ENCODE measurements around the gene EDC4. TPM values are rescaled to one million over a fixed set of nuclear protein-coding genes. Genes with fewer than 3 reads are reported as not detected.

The EDC4 gene
- total RNA-seq, 4 donors from 2014 or later, result 31.4 to 68.2 (median 41.2) TPM

DNA sequence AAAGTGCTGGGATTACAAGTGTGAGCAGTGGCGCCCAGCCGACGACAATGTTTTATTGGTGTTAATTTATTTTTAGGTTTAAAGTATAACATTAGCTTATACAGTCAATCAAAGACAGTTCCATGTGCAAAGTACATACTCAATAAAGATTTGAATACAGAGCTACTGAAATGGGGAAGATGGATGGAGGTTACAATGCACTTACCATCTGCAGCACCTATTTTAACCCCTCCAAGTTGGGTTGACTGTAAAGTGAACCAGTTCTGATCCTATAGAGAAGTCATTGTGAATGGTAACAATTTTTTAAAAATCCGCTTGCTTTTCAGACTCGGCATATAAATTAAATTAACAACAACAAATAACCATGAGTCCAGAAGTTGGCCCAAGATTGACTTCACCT lies 19.5 kb downstream of the EDC4 start:
- intact Hi-C loops (cut with DNase I), result no loop called here
- no peak overlapping the region for H3K27ac ChIP-seq
- no peaks in the 10 kb centered on the region for H3K27me3 ChIP-seq
- H3K4me1 ChIP-seq, result peaks cover 17 to 31% of the 10 kb centered on the region in 2 donors
- no peaks in the 10 kb centered on the region for H3K9me3 ChIP-seq
- peak overlapping the region in 1 of 3 donors; percentile 73 for H3K4me3 ChIP-seq (replicated peaks in 1 of 3)
- WGBS, 2 donors, result 62 to 75% methylated on average over 5 of the region's 5 CpGs
- DNase-seq, result no peak
- no peaks in the 10 kb centered on the region for H3K36me3 ChIP-seq
- TF ChIP-seq CTCF (IDR thresholded peaks at IDR 0.05) (no peak), POLR2A (IDR thresholded peaks at IDR 0.05) (no peak)

DNA sequence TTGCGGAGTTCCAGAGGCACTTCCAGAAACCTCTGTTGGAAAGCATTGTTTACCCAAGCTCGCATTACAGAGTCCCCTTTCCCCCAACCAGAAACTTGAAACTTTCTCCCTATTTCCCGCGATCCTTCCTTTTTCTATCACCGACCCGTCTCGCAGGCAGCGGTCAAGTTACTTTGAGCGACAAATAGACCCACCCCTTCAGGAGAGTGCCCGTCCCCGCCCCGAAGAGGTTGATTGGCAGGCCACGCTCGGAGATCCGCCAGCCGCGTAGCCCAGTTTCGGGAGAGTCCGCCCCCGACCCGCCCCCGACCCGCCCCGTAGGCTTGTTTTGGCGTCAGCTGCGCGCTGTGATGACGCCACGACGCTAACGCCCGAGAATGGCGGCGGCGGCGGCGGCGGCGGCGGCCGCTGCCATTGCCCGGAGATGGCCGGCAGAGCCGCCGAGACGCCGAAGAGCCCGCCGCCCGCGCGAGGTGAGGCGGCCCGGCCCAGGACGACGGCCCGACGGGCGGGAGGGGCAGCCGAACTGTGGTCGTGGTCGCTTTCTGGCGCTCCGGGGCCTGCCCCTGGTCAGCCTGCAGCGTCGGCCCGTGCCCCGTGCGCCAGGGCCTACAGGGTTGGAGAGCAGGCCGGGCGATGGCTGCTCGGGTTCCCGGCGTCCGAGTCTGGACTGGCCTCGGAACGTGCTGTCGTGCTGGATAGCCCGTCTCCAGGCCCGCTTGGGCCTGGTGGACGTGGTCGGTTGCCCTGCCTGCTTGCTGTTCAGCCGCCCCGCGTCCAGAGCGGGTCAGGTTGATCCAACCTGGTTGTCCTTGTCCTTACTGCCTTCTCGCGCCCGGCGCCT lies 20.3 kb downstream of the EDC4 start, which contains the start of gene PSKH1:
TSS of gene PSKH1 (plus strand) at position 356 of the 844 bp plus-strand sequence. CDS start 15,496 bp downstream, outside the sequence.
- 0 to 1% methylated on average over 21 to 24 of the region's 90 CpGs for WGBS, 2 donors
- TF ChIP-seq CTCF (IDR thresholded peaks at IDR 0.05) (no peak), POLR2A (IDR thresholded peaks at IDR 0.05) (peak; percentile 53 to 88)

GRCh38 chr16:67893743-67894399 lies 21.0 kb downstream of the EDC4 start:
- no peaks in the 10 kb centered on the region for H3K36me3 ChIP-seq
- peak overlapping the region; percentile 73 to 96 (median 96) for H3K4me3 ChIP-seq (replicated peaks in 1 of 3)
- H3K4me1 ChIP-seq, result peaks cover 17 to 36% of the 10 kb centered on the region in 2 donors
- H3K27me3 ChIP-seq, result no peaks in the 10 kb centered on the region
- whole genome bisulfite sequencing, 2 donors, result 17 to 22% methylated on average over 12 to 13 of the region's 14 CpGs
- DNase-seq, result no peak
- H3K9me3 ChIP-seq, result no peaks in the 10 kb centered on the region
- TF ChIP-seq POLR2A (IDR thresholded peaks at IDR 0.05) (no peak), CTCF (IDR thresholded peaks at IDR 0.05) (no peak)
- H3K27ac ChIP-seq, result peak overlapping the region; percentile 86 to 91 (median 88)
- intact Hi-C loops (cut with DNase I), result no loop called here

More for the DNA sequence above, 20.3 kb downstream of the EDC4 start, which contains the start of gene PSKH1:
- intact Hi-C loops (cut with DNase I), result no loop called here
- Histone ChIP-seq H3K9me3 (no peaks in the 10 kb centered on the region), H3K27ac (peak within 1 kb of the TSS; percentile 86 to 91 (median 88)), H3K4me3 (replicated peaks in 1 of 3) (peak within 1 kb of the TSS; percentile 73 to 96 (median 96)), H3K27me3 (no peaks in the 10 kb centered on the region), H3K36me3 (no peaks in the 10 kb centered on the region), H3K4me1 (peaks cover 17 to 36% of the 10 kb centered on the region in 2 donors)
- peak; percentile 95 to 97 for DNase-seq

GRCh38 chr16:67897231-67897630 lies 24.4 kb downstream of the EDC4 start:
- intact Hi-C loops (cut with DNase I), result no loop called here
- Histone ChIP-seq H3K4me3 (replicated peaks in 1 of 3) (no peak overlapping the region), H3K27me3 (no peaks in the 10 kb centered on the region), H3K27ac (peak overlapping the region in 1 of 3 donors; percentile 57), H3K9me3 (no peaks in the 10 kb centered on the region), H3K36me3 (no peaks in the 10 kb centered on the region), H3K4me1 (peaks cover 17 to 36% of the 10 kb centered on the region in 2 donors)
- 33 to 46% methylated on average over 3 of the region's 3 CpGs for WGBS, 2 donors
- peak; percentile 51 to 57 for DNase-seq
- no peak for TF ChIP-seq POLR2A (IDR thresholded peaks at IDR 0.05)
- no peak for TF ChIP-seq CTCF (IDR thresholded peaks at IDR 0.05)
